WTC11 (cell line): ENCODE results near the gene FRS2. TPM values are rescaled to one million over a fixed set of nuclear protein-coding genes. Genes with fewer than 3 reads are reported as not detected.
A peak's percentile ranks its signal among the peaks of the same experiment; 100 is the strongest.

Source experiments
- ATAC-seq: fragments of 200-7000 bp; cut with Tn5 transposase; 2 replicates; pipeline ENCODE4 v1.10.0; 2021; ENCODE audit warnings: mild to moderate bottlenecking, moderate library complexity
- CTCF ChIA-PET: fragments of 300-600 bp; sonication (Branson Sonifier 250); formaldehyde crosslinking; loops from one replicate; lab custom pipeline; 2021; ENCODE audit warnings: antibody characterized with exemption; lab: Charles Lee
- POLR2A ChIA-PET: fragments of 350-600 bp; sonication (Branson Sonifier 250); formaldehyde crosslinking; loops from one replicate; lab custom pipeline; 2021; ENCODE audit warnings: antibody characterized with exemption; lab: Charles Lee
- DNase-seq: peaks from one replicate; pipeline ENCODE4 v3.0.0; 2021; ENCODE audit warnings: low spot score
- H3K27ac Mint-ChIP-seq: 2 replicates; pipeline ENCODE4 v1.8.0; 2021; ENCODE audit warnings: mixed read lengths
- H3K27me3 Mint-ChIP-seq: 2 replicates; pipeline ENCODE4 v1.8.0; 2021; ENCODE audit warnings: low read depth, mild to moderate bottlenecking, moderate library complexity, mixed read lengths
- H3K36me3 Mint-ChIP-seq: 2 replicates; pipeline ENCODE4 v1.8.0; 2021; ENCODE audit warnings: mixed read lengths
- H3K4me1 Mint-ChIP-seq: 2 replicates; pipeline ENCODE4 v1.8.0; 2022; ENCODE audit warnings: mixed read lengths
- H3K4me3 Mint-ChIP-seq: 2 replicates; pipeline ENCODE4 v1.8.0; 2021; ENCODE audit warnings: mild to moderate bottlenecking, moderate library complexity, mixed read lengths
- H3K9me3 Mint-ChIP-seq: 2 replicates; pipeline ENCODE4 v1.8.0; 2021; ENCODE audit warnings: mixed read lengths
- CREM ChIP-seq: sonication (generic); formaldehyde crosslinking; IDR thresholded peaks from 2 replicates; pipeline ENCODE4 v1.8.1; 2022; ENCODE audit warnings: mild to moderate bottlenecking, missing genetic modification reagents, moderate library complexity
- ESRRA ChIP-seq: sonication (generic); formaldehyde crosslinking; IDR thresholded peaks from 2 replicates; pipeline ENCODE4 v1.8.1; 2022; ENCODE audit warnings: mild to moderate bottlenecking, missing genetic modification reagents, borderline replicate concordance
- HMGA2 ChIP-seq: fragments of 250-450 bp; sonication (Bioruptor Pico); IDR thresholded peaks from 2 replicates; pipeline ENCODE4 v1.4.0; 2021; ENCODE audit warnings: mild to moderate bottlenecking, moderate library complexity
- HMGXB4 ChIP-seq: sonication (generic); formaldehyde crosslinking; IDR thresholded peaks from 2 replicates; pipeline ENCODE4 v1.8.1; 2023; ENCODE audit warnings: mild to moderate bottlenecking, moderate library complexity, missing genetic modification reagents
- IRF2 ChIP-seq: sonication (generic); formaldehyde crosslinking; IDR thresholded peaks from 2 replicates; pipeline ENCODE4 v1.8.0; 2022; ENCODE audit warnings: low read depth, missing genetic modification reagents, borderline replicate concordance
- NR1H2 ChIP-seq: sonication (generic); formaldehyde crosslinking; IDR thresholded peaks from 2 replicates; pipeline ENCODE4 v1.9.0; 2021; ENCODE audit warnings: mild to moderate bottlenecking, moderate library complexity, missing genetic modification reagents
- RELA ChIP-seq: sonication (generic); formaldehyde crosslinking; IDR thresholded peaks from 2 replicates; pipeline ENCODE4 v1.8.1; 2022; ENCODE audit warnings: missing genetic modification reagents, mild to moderate bottlenecking, borderline replicate concordance
- SMAD3 ChIP-seq: sonication (generic); formaldehyde crosslinking; IDR thresholded peaks from 2 replicates; pipeline ENCODE4 v1.8.0; 2022; ENCODE audit warnings: missing genetic modification reagents, mild to moderate bottlenecking, borderline replicate concordance
- total RNA-seq: library from RNA; stranded (reverse); gene quantifications from 3 replicates; pipeline ENCODE4 v1.2.3, GENCODE V29; 2021
- TF ChIP-seq, protein P1 (sequence below): fragments of 250-450 bp; sonication (Bioruptor Pico); IDR thresholded peaks from 2 replicates; pipeline ENCODE4 v1.9.0; 2021; ENCODE audit warnings: moderate library complexity, mild to moderate bottlenecking, inconsistent platforms, borderline replicate concordance
- TF ChIP-seq, protein P2 (sequence below): fragments of 200-600 bp; IDR thresholded peaks from 2 replicates; pipeline ENCODE4 v1.8.0; 2022; ENCODE audit warnings: antibody characterized with exemption
- TF ChIP-seq, protein P3 (sequence below): sonication (generic); formaldehyde crosslinking; IDR thresholded peaks from 2 replicates; pipeline ENCODE4 v1.8.0; 2022; ENCODE audit warnings: mild to moderate bottlenecking, missing genetic modification reagents
- TF ChIP-seq, protein P4 (sequence below): sonication (generic); formaldehyde crosslinking; IDR thresholded peaks from 2 replicates; pipeline ENCODE4 v1.8.1; 2023; ENCODE audit warnings: mild to moderate bottlenecking, missing genetic modification reagents

The FRS2 gene
- total RNA-seq, 1 experiment from 2014 or later: 26.1 TPM

- Mint-ChIP-seq H3K27me3 (no peaks in the 10 kb centered on the region), H3K27ac (peak overlapping the region; percentile 87; the same call in 1 of the 2 replicates), H3K36me3 (peaks cover 10% of the 10 kb centered on the region), H3K4me3 (no peak overlapping the region), H3K9me3 (no peaks in the 10 kb centered on the region), H3K4me1 (peaks cover 3% of the 10 kb centered on the region; the same call in 1 of the 2 replicates)
- TF ChIP-seq IRF2 (no peak), NR1H2 (CRISPR knock-in tag) (no peak)
- CTCF ChIA-PET: interaction anchor here (0.6 to 2.1 kb wide), 14 partner anchors 9 to 276 kb away, joined by 3 to 7 read pairs (median 4); partner anchors contain the start of gene FRS2
- no peak for DNase-seq
- ATAC-seq: peak; percentile 83
- POLR2A ChIA-PET: no interaction called here
Observed at GRCh38 chr12:69566603-69567002, 96.4 kb downstream of the FRS2 start.

GRCh38 chr12:69569236-69569635, 99.0 kb downstream of the FRS2 start:
- H3K27ac Mint-ChIP-seq: no peak overlapping the region; the same call in 1 of the 2 replicates
- POLR2A ChIA-PET: no interaction called here
- H3K9me3 Mint-ChIP-seq: no peaks in the 10 kb centered on the region
- no peak for TF ChIP-seq ESRRA
- TF ChIP-seq, protein P1, sequence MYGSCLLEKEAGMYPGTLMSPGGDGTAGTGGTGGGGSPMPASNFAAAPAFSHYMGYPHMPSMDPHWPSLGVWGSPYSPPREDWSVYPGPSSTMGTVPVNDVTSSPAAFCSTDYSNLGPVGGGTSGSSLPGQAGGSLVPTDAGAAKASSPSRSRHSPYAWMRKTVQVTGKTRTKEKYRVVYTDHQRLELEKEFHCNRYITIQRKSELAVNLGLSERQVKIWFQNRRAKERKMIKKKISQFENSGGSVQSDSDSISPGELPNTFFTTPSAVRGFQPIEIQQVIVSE (CRISPR knock-in tag): no peak
- TF ChIP-seq, protein P2, sequence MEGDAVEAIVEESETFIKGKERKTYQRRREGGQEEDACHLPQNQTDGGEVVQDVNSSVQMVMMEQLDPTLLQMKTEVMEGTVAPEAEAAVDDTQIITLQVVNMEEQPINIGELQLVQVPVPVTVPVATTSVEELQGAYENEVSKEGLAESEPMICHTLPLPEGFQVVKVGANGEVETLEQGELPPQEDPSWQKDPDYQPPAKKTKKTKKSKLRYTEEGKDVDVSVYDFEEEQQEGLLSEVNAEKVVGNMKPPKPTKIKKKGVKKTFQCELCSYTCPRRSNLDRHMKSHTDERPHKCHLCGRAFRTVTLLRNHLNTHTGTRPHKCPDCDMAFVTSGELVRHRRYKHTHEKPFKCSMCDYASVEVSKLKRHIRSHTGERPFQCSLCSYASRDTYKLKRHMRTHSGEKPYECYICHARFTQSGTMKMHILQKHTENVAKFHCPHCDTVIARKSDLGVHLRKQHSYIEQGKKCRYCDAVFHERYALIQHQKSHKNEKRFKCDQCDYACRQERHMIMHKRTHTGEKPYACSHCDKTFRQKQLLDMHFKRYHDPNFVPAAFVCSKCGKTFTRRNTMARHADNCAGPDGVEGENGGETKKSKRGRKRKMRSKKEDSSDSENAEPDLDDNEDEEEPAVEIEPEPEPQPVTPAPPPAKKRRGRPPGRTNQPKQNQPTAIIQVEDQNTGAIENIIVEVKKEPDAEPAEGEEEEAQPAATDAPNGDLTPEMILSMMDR: no peak
- TF ChIP-seq HMGXB4: no peak
- TF ChIP-seq CREM (CRISPR knock-in tag): no peak
- TF ChIP-seq RELA: no peak
- peaks cover 21% of the 10 kb centered on the region for H3K36me3 Mint-ChIP-seq
- H3K4me1 Mint-ChIP-seq: peaks cover 3% of the 10 kb centered on the region; the same call in 1 of the 2 replicates
- H3K27me3 Mint-ChIP-seq: no peaks in the 10 kb centered on the region
- no peak overlapping the region for H3K4me3 Mint-ChIP-seq
- CTCF ChIA-PET: interaction anchor here (1.1 to 4.2 kb wide), 5 partner anchors 12 to 279 kb away, joined by 4 to 34 read pairs (median 8); partner anchors contain the start of gene FRS2
- DNase-seq: no peak
- ATAC-seq: no peak

DNA sequence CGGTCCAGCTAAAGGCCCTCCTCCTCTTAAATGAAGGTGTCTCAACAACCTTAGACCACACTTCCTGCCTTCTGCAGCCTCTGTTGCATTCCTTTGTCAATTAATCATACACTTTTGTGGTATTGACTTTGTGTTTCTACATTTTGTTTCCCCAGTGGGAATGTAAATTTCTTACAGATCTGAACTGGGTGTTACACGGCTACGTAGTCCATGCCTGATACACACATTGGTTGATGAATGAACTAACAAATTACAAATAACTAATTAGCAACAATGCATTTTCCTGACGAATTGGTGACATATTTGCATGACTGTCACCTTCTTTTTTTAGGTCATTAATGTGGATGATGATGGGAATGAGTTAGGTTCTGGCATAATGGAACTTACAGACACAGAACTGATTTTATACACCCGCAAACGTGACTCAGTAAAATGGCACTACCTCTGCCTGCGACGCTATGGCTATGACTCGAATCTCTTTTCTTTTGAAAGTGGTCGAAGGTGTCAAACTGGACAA, 99.9 kb downstream of the FRS2 start:
- no peak overlapping the region for H3K27ac Mint-ChIP-seq
- no peaks in the 10 kb centered on the region for H3K27me3 Mint-ChIP-seq
- no peak for TF ChIP-seq RELA
- no peak for TF ChIP-seq HMGA2 (CRISPR knock-in tag)
- ChIA-PET POLR2A (no interaction called here), CTCF (interaction anchor here (1.0 to 4.2 kb wide), 18 partner anchors 8 to 414 kb away, joined by 3 to 34 read pairs (median 4); partner anchors contain the start of gene FRS2)
- no peaks in the 10 kb centered on the region for H3K9me3 Mint-ChIP-seq
- H3K4me1 Mint-ChIP-seq: peaks cover 3% of the 10 kb centered on the region; the same call in 1 of the 2 replicates
- no peak for DNase-seq
- ATAC-seq: no peak
- peaks cover 28% of the 10 kb centered on the region for H3K36me3 Mint-ChIP-seq
- H3K4me3 Mint-ChIP-seq: no peak overlapping the region

GRCh38 chr12:69570545-69571399, 100.6 kb downstream of the FRS2 start:
- DNase-seq (peak; percentile 60), ATAC-seq (peak; percentile 80)
- peaks cover 28% of the 10 kb centered on the region for H3K36me3 Mint-ChIP-seq
- no peak overlapping the region for H3K27ac Mint-ChIP-seq
- peaks cover 3% of the 10 kb centered on the region; the same call in 1 of the 2 replicates for H3K4me1 Mint-ChIP-seq
- POLR2A ChIA-PET: no interaction called here
- no peaks in the 10 kb centered on the region for H3K27me3 Mint-ChIP-seq
- H3K4me3 Mint-ChIP-seq: no peak overlapping the region
- no peaks in the 10 kb centered on the region for H3K9me3 Mint-ChIP-seq
- TF ChIP-seq, protein P3, sequence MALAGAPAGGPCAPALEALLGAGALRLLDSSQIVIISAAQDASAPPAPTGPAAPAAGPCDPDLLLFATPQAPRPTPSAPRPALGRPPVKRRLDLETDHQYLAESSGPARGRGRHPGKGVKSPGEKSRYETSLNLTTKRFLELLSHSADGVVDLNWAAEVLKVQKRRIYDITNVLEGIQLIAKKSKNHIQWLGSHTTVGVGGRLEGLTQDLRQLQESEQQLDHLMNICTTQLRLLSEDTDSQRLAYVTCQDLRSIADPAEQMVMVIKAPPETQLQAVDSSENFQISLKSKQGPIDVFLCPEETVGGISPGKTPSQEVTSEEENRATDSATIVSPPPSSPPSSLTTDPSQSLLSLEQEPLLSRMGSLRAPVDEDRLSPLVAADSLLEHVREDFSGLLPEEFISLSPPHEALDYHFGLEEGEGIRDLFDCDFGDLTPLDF (CRISPR knock-in tag): no peak
- TF ChIP-seq, protein P2: peak; percentile 70
- TF ChIP-seq, protein P4, sequence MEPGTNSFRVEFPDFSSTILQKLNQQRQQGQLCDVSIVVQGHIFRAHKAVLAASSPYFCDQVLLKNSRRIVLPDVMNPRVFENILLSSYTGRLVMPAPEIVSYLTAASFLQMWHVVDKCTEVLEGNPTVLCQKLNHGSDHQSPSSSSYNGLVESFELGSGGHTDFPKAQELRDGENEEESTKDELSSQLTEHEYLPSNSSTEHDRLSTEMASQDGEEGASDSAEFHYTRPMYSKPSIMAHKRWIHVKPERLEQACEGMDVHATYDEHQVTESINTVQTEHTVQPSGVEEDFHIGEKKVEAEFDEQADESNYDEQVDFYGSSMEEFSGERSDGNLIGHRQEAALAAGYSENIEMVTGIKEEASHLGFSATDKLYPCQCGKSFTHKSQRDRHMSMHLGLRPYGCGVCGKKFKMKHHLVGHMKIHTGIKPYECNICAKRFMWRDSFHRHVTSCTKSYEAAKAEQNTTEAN (CRISPR knock-in tag): no peak
- TF ChIP-seq SMAD3: no peak
- TF ChIP-seq, all 79 proteins: peak for 1
- CTCF ChIA-PET: interaction anchor here (0.5 to 4.2 kb wide), 37 partner anchors 9 to 414 kb away, joined by 3 to 34 read pairs (median 3); partner anchors contain the start of gene FRS2
